HG03558 (cell line): ENCODE data around the gene MYMK.

ENCODE experiments used
- ATAC-seq: cut with Tn5 transposase; IDR thresholded peaks from one replicate; pipeline ENCODE4 v1.9.1; 2021; ENCODE audit warnings: moderate number of reproducible peaks; ENCODE audit not compliant: unreplicated experiment; ENCODE audit errors: extremely low read depth

Gene MYMK

GRCh38 chr9:133520121-133520835 lies 4.5 kb downstream of the MYMK start:
- ATAC-seq = no peak

- no peak for ATAC-seq
Observed at GRCh38 chr9:133519693-133520092, 5.1 kb downstream of the MYMK start.

GRCh38 chr9:133518706-133519449 lies 5.9 kb downstream of the MYMK start:
- no peak for ATAC-seq

- no peak for ATAC-seq
Observed at GRCh38 chr9:133518200-133518599, 6.6 kb downstream of the MYMK start.

- ATAC-seq = no peak
Observed at GRCh38 chr9:133517711-133518110, 7.0 kb downstream of the MYMK start.

- no peak for ATAC-seq
Observed at GRCh38 chr9:133516961-133517350, 7.8 kb downstream of the MYMK start.

GRCh38 chr9:133516256-133516960 lies 8.4 kb downstream of the MYMK start:
- ATAC-seq = no peak

GRCh38 chr9:133515615-133516255 lies 9.0 kb downstream of the MYMK start:
- ATAC-seq = no peak

GRCh38 chr9:133515240-133515610 lies 9.5 kb downstream of the MYMK start:
- ATAC-seq = no peak

GRCh38 chr9:133514460-133515239 lies 10.1 kb downstream of the MYMK start:
- no peak for ATAC-seq

- no peak for ATAC-seq
Observed at GRCh38 chr9:133513214-133514100, 11.3 kb downstream of the MYMK start.

GRCh38 chr9:133512253-133513213 lies 12.2 kb downstream of the MYMK start:
- ATAC-seq = no peak

- no peak for ATAC-seq
Observed at GRCh38 chr9:133511607-133512006, 13.2 kb downstream of the MYMK start.

- ATAC-seq = no peak
Observed at GRCh38 chr9:133510926-133511505, 13.7 kb downstream of the MYMK start.

GRCh38 chr9:133509179-133510083 lies 15.3 kb downstream of the MYMK start:
- ATAC-seq = no peak

GRCh38 chr9:133508046-133508445 lies 16.7 kb downstream of the MYMK start:
- no peak for ATAC-seq
